HCT116 (cell line): Measurements from ENCODE around the gene CLASP1. TPM values are rescaled to one million over a fixed set of nuclear protein-coding genes. Genes with fewer than 3 reads are reported as not detected.

Experiments used
- ATAC-seq: fragments of 200-7000 bp; cut with Tn5 transposase; 2 replicates; pipeline ENCODE4 v1.9.1; 2020; ENCODE audit warnings: mild to moderate bottlenecking, moderate library complexity
- BruUV-seq: library from RNA; stranded (reverse); fragments of 400-500 nt; replicated peaks from 2 replicates; lab custom pipeline; 2021; lab: Mats Ljungman, UMichigan
- CTCF ChIA-PET: fragments of 300-600 bp; sonication (Branson Sonifier 250); formaldehyde crosslinking; loops from one replicate; lab custom pipeline; 2021; ENCODE audit warnings: antibody characterized with exemption; lab: Charles Lee
- POLR2A ChIA-PET: fragments of 300-600, 350-600 bp; sonication (Branson Sonifier 250); formaldehyde crosslinking; loops from one replicate; lab custom pipeline; 2021; ENCODE audit warnings: antibody characterized with exemption; lab: Charles Lee
- RAD21 ChIA-PET, 2 experiments: fragments of 300-600 bp; sonication (Branson Sonifier 250); formaldehyde crosslinking; loops; one replicate each; lab custom pipeline; 2023; ENCODE audit warnings: low total read pairs in 2 of 2; ENCODE audit not compliant: uncharacterized antibody in 2 of 2, unreplicated experiment in 2 of 2, low non-redundant PET in 1 of 2; lab: Charles Lee
- DNase-seq: peaks from one replicate; pipeline ENCODE4 v3.0.0-alpha.2; 2010; ENCODE audit warnings: low read depth, low spot score
- H2AFZ ChIP-seq: fragments of 200-600 bp; shearing (Covaris generic), sonication (generic); 2 replicates; pipeline ENCODE4 v1.6.1; 2017; ENCODE audit warnings: low read depth, mixed run types, mixed read lengths, antibody characterized with exemption, low read length; ENCODE audit not compliant: poor library complexity, severe bottlenecking
- H3K27ac ChIP-seq: 2 replicates; pipeline ENCODE4 v1.5.1; 2012; ENCODE audit warnings: low read depth, low read length
- H3K27me3 ChIP-seq: fragments of 200-600 bp; sonication (generic); 2 replicates; pipeline ENCODE4 v1.6.1; 2016; ENCODE audit warnings: mixed run types, low read length, mixed read lengths; ENCODE audit not compliant: insufficient read depth
- H3K36me3 ChIP-seq, 2 experiments: fragments of 200-500 bp in 1 of 2; fragments of 200-600 bp in 1 of 2; sonication (Bioruptor generic) in 1 of 2; sonication (generic) in 1 of 2; 2 replicates each; pipeline versions ENCODE4 v1.5.1 to v1.6.1; 2014 to 2016; ENCODE audit warnings: low read length in 2 of 2, inconsistent platforms in 1 of 2, mixed read lengths in 1 of 2, mixed run types in 1 of 2; ENCODE audit not compliant: insufficient read depth in 2 of 2, control insufficient read depth in 1 of 2
- H3K4me1 ChIP-seq, 2 experiments: fragments of 200-600 bp in 1 of 2; sonication (generic) in 1 of 2; 2 replicates each; pipeline versions ENCODE4 v1.5.1 to v1.6.1; 2012 to 2017; ENCODE audit warnings: low read length in 2 of 2, inconsistent platforms in 1 of 2, mild to moderate bottlenecking in 1 of 2, mixed read lengths in 1 of 2, mixed run types in 1 of 2, moderate library complexity in 1 of 2; ENCODE audit not compliant: insufficient read depth in 2 of 2, control insufficient read depth in 1 of 2
- H3K4me2 ChIP-seq: fragments of 200-600 bp; sonication (generic); 2 replicates; pipeline ENCODE4 v1.6.1; 2017; ENCODE audit warnings: mixed run types, low read length, mixed read lengths
- H3K4me3 ChIP-seq, 2 experiments: fragments of 200-600 bp in 1 of 2; sonication (generic) in 1 of 2; replicated peaks in 1 of 2; 2 replicates each; pipeline ENCODE4 v1.5.1; 2011 to 2016; ENCODE audit warnings: low read length in 2 of 2, control low read depth in 1 of 2, low read depth in 1 of 2, mild to moderate bottlenecking in 1 of 2, mixed read lengths in 1 of 2, mixed run types in 1 of 2
- H3K79me2 ChIP-seq: fragments of 200-600 bp; sonication (generic); 2 replicates; pipeline ENCODE4 v1.6.1; 2017; ENCODE audit warnings: mild to moderate bottlenecking, mixed run types, low read length, moderate library complexity, mixed read lengths; ENCODE audit not compliant: insufficient read depth
- H3K9ac ChIP-seq: fragments of 200-600 bp; sonication (generic); 2 replicates; pipeline ENCODE4 v1.6.1; 2016; ENCODE audit warnings: low read length, mixed read lengths
- H3K9me2 ChIP-seq: fragments of 200-600 bp; sonication (generic), shearing (Covaris generic); 2 replicates; pipeline ENCODE4 v1.6.1; 2017; ENCODE audit warnings: mixed run types, mild to moderate bottlenecking, moderate library complexity; ENCODE audit not compliant: insufficient read depth
- H3K9me3 ChIP-seq, 2 experiments: fragments of 200-500 bp in 1 of 2; fragments of 200-600 bp in 1 of 2; sonication (Bioruptor generic) in 1 of 2; sonication (generic) in 1 of 2; 2 replicates each; pipeline ENCODE4 v1.6.1; 2014 to 2017; ENCODE audit warnings: low read length in 2 of 2, mixed read lengths in 2 of 2, inconsistent platforms in 1 of 2, low read depth in 1 of 2, mild to moderate bottlenecking in 1 of 2, mixed run types in 1 of 2, moderate library complexity in 1 of 2; ENCODE audit not compliant: control insufficient read depth in 1 of 2, insufficient read depth in 1 of 2
- H4K20me1 ChIP-seq: fragments of 200-600 bp; sonication (generic), shearing (Covaris generic); 2 replicates; pipeline ENCODE4 v1.6.1; 2017; ENCODE audit warnings: mixed run types, mild to moderate bottlenecking, moderate library complexity; ENCODE audit not compliant: insufficient read depth
- EGR1 ChIP-seq: IDR thresholded peaks from 2 replicates; pipeline ENCODE4 v1.6.1; 2012; ENCODE audit warnings: low read depth
- ELF1 ChIP-seq: IDR thresholded peaks from 2 replicates; pipeline ENCODE4 v1.6.1; 2012; ENCODE audit warnings: low read depth, borderline replicate concordance
- EZH2 ChIP-seq: fragments of 200-600 bp; sonication (generic); IDR thresholded peaks from 2 replicates; pipeline ENCODE4 v1.6.1; 2017; ENCODE audit warnings: antibody characterized with exemption, mixed run types
- EZH2phosphoT487 ChIP-seq: fragments of 200-600 bp; IDR thresholded peaks from 2 replicates; pipeline ENCODE4 v1.6.1; 2018; ENCODE audit warnings: antibody characterized with exemption, borderline replicate concordance
- FOSL1 ChIP-seq: IDR thresholded peaks from 2 replicates; pipeline ENCODE4 v1.6.1; 2012; ENCODE audit warnings: low read depth
- POLR2A ChIP-seq: IDR thresholded peaks from 2 replicates; pipeline ENCODE4 v1.7.0; 2011; ENCODE audit warnings: borderline replicate concordance; ENCODE audit not compliant: insufficient read depth, insufficient read length; ENCODE audit errors: extremely low read depth
- POLR2AphosphoS5 ChIP-seq: IDR thresholded peaks from 2 replicates; pipeline ENCODE4 v1.6.1; 2011; ENCODE audit warnings: mild to moderate bottlenecking, low read depth, low read length, moderate library complexity
- RAD21 ChIP-seq: IDR thresholded peaks from 2 replicates; pipeline ENCODE4 v1.6.1; 2012; ENCODE audit warnings: low read depth, mild to moderate bottlenecking
- SRF ChIP-seq: IDR thresholded peaks from 2 replicates; pipeline ENCODE4 v1.6.1; 2012; ENCODE audit warnings: low read depth
- YY1 ChIP-seq: IDR thresholded peaks from 2 replicates; pipeline ENCODE4 v1.6.1; 2011; ENCODE audit warnings: low read length, low read depth, moderate library complexity, mild to moderate bottlenecking; ENCODE audit not compliant: insufficient replicate concordance; ENCODE audit errors: extremely low read depth
- ZFX ChIP-seq: fragments of 450-650 bp; IDR thresholded peaks from 2 replicates; pipeline ENCODE4 v1.6.1; 2017
- intact Hi-C: fragments of 100-400 bp; cut with micrococcal nuclease; formaldehyde crosslinking; loops from 2 replicates; pipeline ENCODE4 v1.10.0; 2022
- total RNA-seq: library from RNA; stranded (reverse); gene quantifications from one replicate; pipeline ENCODE4 v1.2.1, GENCODE V29; 2021; ENCODE audit not compliant: unreplicated experiment
- TF ChIP-seq, protein P1 (sequence below): IDR thresholded peaks from 2 replicates; pipeline ENCODE4 v1.6.1; 2012; ENCODE audit warnings: low read depth
- TF ChIP-seq, protein P2 (sequence below): IDR thresholded peaks from 2 replicates; pipeline ENCODE4 v1.6.1; 2012
- TF ChIP-seq, protein P3 (sequence below), 3 experiments: fragments of 200-600 bp in 1 of 3; sonication (generic) in 1 of 3; IDR thresholded peaks in 2 of 3; conservative IDR thresholded peaks in 1 of 3; 2 replicates each; pipeline ENCODE4 v1.5.1; 2012 to 2017; ENCODE audit warnings: low read depth in 2 of 3, low read length in 2 of 3, antibody characterized with exemption in 1 of 3, borderline replicate concordance in 1 of 3, control low read depth in 1 of 3, mild to moderate bottlenecking in 1 of 3, mixed read lengths in 1 of 3, mixed run types in 1 of 3, moderate library complexity in 1 of 3; ENCODE audit not compliant: insufficient read depth in 1 of 3
- TF ChIP-seq, protein P4 (sequence below): IDR thresholded peaks from 2 replicates; pipeline ENCODE4 v1.6.1; 2012

The CLASP1 gene
- total RNA-seq, 1 experiment from 2014 or later: 41.9 TPM

DNA sequence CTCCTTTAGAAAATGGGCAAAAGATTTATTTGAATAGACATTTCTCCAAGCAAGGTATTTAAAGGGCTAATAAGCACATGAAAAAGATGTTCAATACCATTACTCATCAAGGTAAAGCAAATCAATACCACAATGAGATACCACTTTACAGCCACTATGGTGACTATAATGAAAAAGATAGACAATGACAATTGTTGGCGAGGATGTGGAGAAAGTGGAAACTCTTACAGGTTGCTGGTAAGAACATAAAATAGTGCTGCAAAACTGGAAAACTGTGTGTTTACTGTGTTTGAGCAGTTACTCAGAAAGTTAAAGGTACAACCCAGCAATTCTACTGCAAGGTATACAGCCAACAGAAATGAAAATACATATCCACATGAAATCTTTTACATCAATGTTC lies 150.5 kb downstream of the CLASP1 start:
- Histone ChIP-seq H3K4me1 (peaks cover 0 to 8% of the 10 kb centered on the region in 2 experiments; a peak in 1 of 4 replicates), H3K27me3 (no peaks in the 10 kb centered on the region), H3K27ac (no peak overlapping the region), H3K4me3 (no peak overlapping the region), H3K9ac (no peak overlapping the region), H3K9me2 (no peaks in the 10 kb centered on the region), H3K4me2 (no peak overlapping the region), H3K79me2 (peaks cover 4% of the 10 kb centered on the region; the same call in 1 of the 2 replicates), H3K36me3 (peaks cover 0 to 9% of the 10 kb centered on the region in 2 experiments; a peak in 2 of 4 replicates), H2AFZ (no peak overlapping the region), H4K20me1 (no peaks in the 10 kb centered on the region), H3K9me3 (no peaks in the 10 kb centered on the region; a peak in 1 of 4 replicates)
- no TSS peak for BruUV-seq
- no peak for ATAC-seq
- no peak for DNase-seq
- intact Hi-C loops: no loop called here
- POLR2A ChIA-PET: no interaction called here
- TF ChIP-seq EGR1: no peak
- TF ChIP-seq EZH2: no peak
- TF ChIP-seq, protein P1, sequence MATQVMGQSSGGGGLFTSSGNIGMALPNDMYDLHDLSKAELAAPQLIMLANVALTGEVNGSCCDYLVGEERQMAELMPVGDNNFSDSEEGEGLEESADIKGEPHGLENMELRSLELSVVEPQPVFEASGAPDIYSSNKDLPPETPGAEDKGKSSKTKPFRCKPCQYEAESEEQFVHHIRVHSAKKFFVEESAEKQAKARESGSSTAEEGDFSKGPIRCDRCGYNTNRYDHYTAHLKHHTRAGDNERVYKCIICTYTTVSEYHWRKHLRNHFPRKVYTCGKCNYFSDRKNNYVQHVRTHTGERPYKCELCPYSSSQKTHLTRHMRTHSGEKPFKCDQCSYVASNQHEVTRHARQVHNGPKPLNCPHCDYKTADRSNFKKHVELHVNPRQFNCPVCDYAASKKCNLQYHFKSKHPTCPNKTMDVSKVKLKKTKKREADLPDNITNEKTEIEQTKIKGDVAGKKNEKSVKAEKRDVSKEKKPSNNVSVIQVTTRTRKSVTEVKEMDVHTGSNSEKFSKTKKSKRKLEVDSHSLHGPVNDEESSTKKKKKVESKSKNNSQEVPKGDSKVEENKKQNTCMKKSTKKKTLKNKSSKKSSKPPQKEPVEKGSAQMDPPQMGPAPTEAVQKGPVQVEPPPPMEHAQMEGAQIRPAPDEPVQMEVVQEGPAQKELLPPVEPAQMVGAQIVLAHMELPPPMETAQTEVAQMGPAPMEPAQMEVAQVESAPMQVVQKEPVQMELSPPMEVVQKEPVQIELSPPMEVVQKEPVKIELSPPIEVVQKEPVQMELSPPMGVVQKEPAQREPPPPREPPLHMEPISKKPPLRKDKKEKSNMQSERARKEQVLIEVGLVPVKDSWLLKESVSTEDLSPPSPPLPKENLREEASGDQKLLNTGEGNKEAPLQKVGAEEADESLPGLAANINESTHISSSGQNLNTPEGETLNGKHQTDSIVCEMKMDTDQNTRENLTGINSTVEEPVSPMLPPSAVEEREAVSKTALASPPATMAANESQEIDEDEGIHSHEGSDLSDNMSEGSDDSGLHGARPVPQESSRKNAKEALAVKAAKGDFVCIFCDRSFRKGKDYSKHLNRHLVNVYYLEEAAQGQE: no peak
- TF ChIP-seq ELF1: no peak
- CTCF ChIA-PET: no interaction called here
- RAD21 ChIA-PET: no interaction called here

DNA sequence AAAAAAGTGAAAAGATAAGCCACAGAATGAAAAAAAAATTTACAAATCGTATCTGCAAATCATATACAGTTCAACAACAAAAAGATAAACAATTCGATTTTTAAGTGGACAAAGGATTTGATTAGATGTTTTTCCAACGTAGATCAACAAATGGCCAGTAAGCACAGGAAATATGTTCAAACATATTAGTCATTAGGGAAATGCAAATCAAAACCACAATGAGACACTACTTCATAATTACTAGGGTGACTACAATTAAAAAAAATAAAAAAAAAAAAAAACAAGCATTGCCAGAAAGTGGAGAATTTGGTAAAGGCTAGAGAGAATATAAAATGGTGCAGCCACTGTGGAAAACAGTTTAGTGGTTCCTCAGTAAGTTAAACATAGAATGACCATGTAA lies 156.9 kb downstream of the CLASP1 start:
- no TSS peak for BruUV-seq
- no peak for TF ChIP-seq ELF1
- no peak for TF ChIP-seq SRF
- TF ChIP-seq EZH2: no peak
- no peak for TF ChIP-seq POLR2AphosphoS5
- TF ChIP-seq RAD21: no peak
- TF ChIP-seq EZH2phosphoT487: no peak
- TF ChIP-seq POLR2A: no peak
- TF ChIP-seq, protein P2, sequence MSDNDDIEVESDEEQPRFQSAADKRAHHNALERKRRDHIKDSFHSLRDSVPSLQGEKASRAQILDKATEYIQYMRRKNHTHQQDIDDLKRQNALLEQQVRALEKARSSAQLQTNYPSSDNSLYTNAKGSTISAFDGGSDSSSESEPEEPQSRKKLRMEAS: no peak
- TF ChIP-seq ZFX: no peak
- TF ChIP-seq, protein P3, sequence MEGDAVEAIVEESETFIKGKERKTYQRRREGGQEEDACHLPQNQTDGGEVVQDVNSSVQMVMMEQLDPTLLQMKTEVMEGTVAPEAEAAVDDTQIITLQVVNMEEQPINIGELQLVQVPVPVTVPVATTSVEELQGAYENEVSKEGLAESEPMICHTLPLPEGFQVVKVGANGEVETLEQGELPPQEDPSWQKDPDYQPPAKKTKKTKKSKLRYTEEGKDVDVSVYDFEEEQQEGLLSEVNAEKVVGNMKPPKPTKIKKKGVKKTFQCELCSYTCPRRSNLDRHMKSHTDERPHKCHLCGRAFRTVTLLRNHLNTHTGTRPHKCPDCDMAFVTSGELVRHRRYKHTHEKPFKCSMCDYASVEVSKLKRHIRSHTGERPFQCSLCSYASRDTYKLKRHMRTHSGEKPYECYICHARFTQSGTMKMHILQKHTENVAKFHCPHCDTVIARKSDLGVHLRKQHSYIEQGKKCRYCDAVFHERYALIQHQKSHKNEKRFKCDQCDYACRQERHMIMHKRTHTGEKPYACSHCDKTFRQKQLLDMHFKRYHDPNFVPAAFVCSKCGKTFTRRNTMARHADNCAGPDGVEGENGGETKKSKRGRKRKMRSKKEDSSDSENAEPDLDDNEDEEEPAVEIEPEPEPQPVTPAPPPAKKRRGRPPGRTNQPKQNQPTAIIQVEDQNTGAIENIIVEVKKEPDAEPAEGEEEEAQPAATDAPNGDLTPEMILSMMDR (IDR thresholded peaks at IDR 0.05 in 2 of 3, conservative IDR thresholded peaks at IDR 0.05 in 1 of 3; ENCODE audit: borderline replicate concordance in 1 of 3, insufficient read depth in 1 of 3, low read depth in 2 of 3, low read length in 2 of 3): no peak
- TF ChIP-seq FOSL1: no peak
- TF ChIP-seq, protein P4, sequence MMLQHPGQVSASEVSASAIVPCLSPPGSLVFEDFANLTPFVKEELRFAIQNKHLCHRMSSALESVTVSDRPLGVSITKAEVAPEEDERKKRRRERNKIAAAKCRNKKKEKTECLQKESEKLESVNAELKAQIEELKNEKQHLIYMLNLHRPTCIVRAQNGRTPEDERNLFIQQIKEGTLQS: no peak
- TF ChIP-seq YY1: no peak

More for the DNA sequence above, 156.9 kb downstream of the CLASP1 start:
- Histone ChIP-seq H2AFZ (no peak overlapping the region), H3K27me3 (no peaks in the 10 kb centered on the region), H3K9ac (no peak overlapping the region), H3K4me1 (peaks cover 0 to 5% of the 10 kb centered on the region in 2 experiments; a peak in 2 of 4 replicates), H3K4me2 (no peak overlapping the region), H3K36me3 (no peaks in the 10 kb centered on the region), H4K20me1 (no peaks in the 10 kb centered on the region), H3K9me2 (no peaks in the 10 kb centered on the region), H3K79me2 (peaks cover 16% of the 10 kb centered on the region), H3K9me3 (no peaks in the 10 kb centered on the region), H3K4me3 (no peak overlapping the region), H3K27ac (no peak overlapping the region)
- ATAC-seq (no peak), DNase-seq (no peak)
- POLR2A ChIA-PET: no interaction called here
- intact Hi-C loops: no loop called here
- CTCF ChIA-PET: no interaction called here
- RAD21 ChIA-PET: no interaction called here
